Kidney capillary endothelial cell (primary cell): ENCODE measurements around the gene CRB2.
"Not testable (repeated sequence)": the region's sequence is repeated elsewhere in the genome, so short reads cannot be mapped to it uniquely, and the experiment has no call there.

Experiments
- DNase-seq: peaks from one replicate; pipeline ENCODE4 v3.0.0-alpha.2; 2018; ENCODE audit warnings: low spot score

The CRB2 gene

GRCh38 chr9:123329329-123329955, 26.6 kb upstream of the CRB2 start:
- DNase-seq: peak; percentile 41

GRCh38 chr9:123331346-123332060, 24.5 kb upstream of the CRB2 start:
- DNase-seq: peak; percentile 40

- DNase-seq: not testable (repeated sequence)
Measured at GRCh38 chr9:123333058-123333669, 22.8 kb upstream of the CRB2 start.

- DNase-seq: no peak
Measured at GRCh38 chr9:123334639-123335038, 21.4 kb upstream of the CRB2 start.

- DNase-seq: peak; percentile 26
Measured at GRCh38 chr9:123335193-123335985, 20.6 kb upstream of the CRB2 start.

- DNase-seq: no peak
Measured at GRCh38 chr9:123335986-123336329, 20.0 kb upstream of the CRB2 start.

- no peak for DNase-seq
Measured at GRCh38 chr9:123336449-123336848, 19.5 kb upstream of the CRB2 start.

- no peak for DNase-seq
Measured at GRCh38 chr9:123336959-123337358, 19.0 kb upstream of the CRB2 start.

GRCh38 chr9:123337971-123338370, 18.0 kb upstream of the CRB2 start:
- DNase-seq: no peak

GRCh38 chr9:123338710-123339665, 17.0 kb upstream of the CRB2 start:
- peak; percentile 40 for DNase-seq

- peak; percentile 57 for DNase-seq
Measured at GRCh38 chr9:123339666-123340510, 16.1 kb upstream of the CRB2 start.

- DNase-seq: no peak
Measured at GRCh38 chr9:123341816-123342215, 14.2 kb upstream of the CRB2 start.

GRCh38 chr9:123342247-123342646, 13.8 kb upstream of the CRB2 start:
- DNase-seq: no peak

GRCh38 chr9:123343443-123344191, 12.4 kb upstream of the CRB2 start:
- DNase-seq: no peak

- DNase-seq: no peak
Measured at GRCh38 chr9:123344192-123344949, 11.6 kb upstream of the CRB2 start.

GRCh38 chr9:123345567-123345955, 10.4 kb upstream of the CRB2 start:
- no peak for DNase-seq

- no peak for DNase-seq
Measured at GRCh38 chr9:123346026-123346425, 10.0 kb upstream of the CRB2 start.

- no peak for DNase-seq
Measured at GRCh38 chr9:123346826-123347225, 9.2 kb upstream of the CRB2 start.
